RWPE2 (cell line): ENCODE results near the gene DTNBP1.
A peak's percentile ranks its signal among the peaks of the same experiment; 100 is the strongest.

ENCODE experiments used
- ATAC-seq: fragments of 200-7000 bp; cut with Tn5 transposase; 3 replicates; pipeline ENCODE4 v1.9.1; 2021; ENCODE audit warnings: low read depth
- DNase-seq: peaks from one replicate; pipeline ENCODE4 v3.0.0-alpha.2; 2020; ENCODE audit warnings: low spot score
- H3K27ac ChIP-seq: fragments of 450-650 bp; 2 replicates; pipeline ENCODE4 v1.5.1; 2017; ENCODE audit warnings: mild to moderate bottlenecking; ENCODE audit not compliant: poor library complexity, severe bottlenecking
- H3K27me3 ChIP-seq: fragments of 250-450 bp; sonication (Bioruptor Pico); 2 replicates; pipeline ENCODE4 v1.5.1; 2021; ENCODE audit warnings: mild to moderate bottlenecking, moderate library complexity; ENCODE audit not compliant: insufficient read depth, poor library complexity, severe bottlenecking
- H3K36me3 ChIP-seq: fragments of 250-450 bp; sonication (Bioruptor Pico); 2 replicates; pipeline ENCODE4 v1.5.1; 2020; ENCODE audit warnings: low read depth, mild to moderate bottlenecking, moderate library complexity
- H3K4me1 ChIP-seq: fragments of 250-450 bp; sonication (Bioruptor Pico); 2 replicates; pipeline ENCODE4 v1.5.1; 2021; ENCODE audit warnings: mild to moderate bottlenecking, moderate library complexity; ENCODE audit not compliant: insufficient read depth, poor library complexity, severe bottlenecking
- H3K4me3 ChIP-seq: fragments of 250-450 bp; sonication (Bioruptor Pico); 2 replicates; pipeline ENCODE4 v1.5.1; 2021; ENCODE audit warnings: mild to moderate bottlenecking, moderate library complexity; ENCODE audit not compliant: severe bottlenecking
- H3K9me3 ChIP-seq: fragments of 250-450 bp; sonication (Bioruptor Pico); 2 replicates; pipeline ENCODE4 v1.5.1; 2021; ENCODE audit warnings: mild to moderate bottlenecking, moderate library complexity; ENCODE audit not compliant: severe bottlenecking
- TF ChIP-seq, protein P1 (sequence below): fragments of 450-650 bp; IDR thresholded peaks from one replicate; pipeline ENCODE4 v1.5.1; 2017; ENCODE audit warnings: mild to moderate bottlenecking, moderate library complexity; ENCODE audit not compliant: poor library complexity, severe bottlenecking

Gene DTNBP1

DNA sequence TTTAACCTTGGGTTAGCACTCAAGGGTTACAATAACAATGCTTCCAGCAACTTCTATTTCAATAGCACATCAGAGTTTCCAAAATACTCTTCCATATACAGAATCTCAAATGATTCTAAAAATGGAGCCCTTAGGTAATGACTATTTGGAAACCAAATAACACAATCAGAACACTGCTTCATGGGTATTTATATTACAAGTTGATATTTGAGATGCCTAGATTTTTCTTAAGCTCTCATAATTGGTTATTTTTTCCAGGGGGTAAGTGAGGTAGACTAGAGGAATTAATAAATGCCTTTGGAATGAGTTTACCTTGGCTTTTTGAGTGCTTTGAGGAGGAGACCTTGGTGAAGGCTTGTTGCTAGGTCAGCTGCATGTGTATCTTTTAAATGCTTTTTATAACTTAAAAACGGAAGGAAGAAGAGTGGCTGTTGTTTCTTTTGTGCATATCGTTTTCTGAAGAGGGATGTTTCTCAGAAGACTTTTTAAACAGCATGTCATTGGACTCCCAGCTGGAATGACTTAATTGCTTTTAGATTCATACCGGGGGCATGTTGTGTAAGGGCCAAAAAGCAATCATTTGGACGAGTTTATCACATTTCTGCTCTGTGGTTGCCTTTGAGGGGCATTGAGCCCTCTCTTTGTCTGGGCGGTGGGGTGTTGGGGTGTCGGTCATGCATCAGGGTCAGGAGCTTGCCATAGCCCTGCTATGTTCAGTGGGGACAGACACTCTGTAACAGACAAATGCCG, 186.0 kb downstream of the DTNBP1 start:
- H3K4me3 ChIP-seq: no peak overlapping the region
- TF ChIP-seq, protein P1, sequence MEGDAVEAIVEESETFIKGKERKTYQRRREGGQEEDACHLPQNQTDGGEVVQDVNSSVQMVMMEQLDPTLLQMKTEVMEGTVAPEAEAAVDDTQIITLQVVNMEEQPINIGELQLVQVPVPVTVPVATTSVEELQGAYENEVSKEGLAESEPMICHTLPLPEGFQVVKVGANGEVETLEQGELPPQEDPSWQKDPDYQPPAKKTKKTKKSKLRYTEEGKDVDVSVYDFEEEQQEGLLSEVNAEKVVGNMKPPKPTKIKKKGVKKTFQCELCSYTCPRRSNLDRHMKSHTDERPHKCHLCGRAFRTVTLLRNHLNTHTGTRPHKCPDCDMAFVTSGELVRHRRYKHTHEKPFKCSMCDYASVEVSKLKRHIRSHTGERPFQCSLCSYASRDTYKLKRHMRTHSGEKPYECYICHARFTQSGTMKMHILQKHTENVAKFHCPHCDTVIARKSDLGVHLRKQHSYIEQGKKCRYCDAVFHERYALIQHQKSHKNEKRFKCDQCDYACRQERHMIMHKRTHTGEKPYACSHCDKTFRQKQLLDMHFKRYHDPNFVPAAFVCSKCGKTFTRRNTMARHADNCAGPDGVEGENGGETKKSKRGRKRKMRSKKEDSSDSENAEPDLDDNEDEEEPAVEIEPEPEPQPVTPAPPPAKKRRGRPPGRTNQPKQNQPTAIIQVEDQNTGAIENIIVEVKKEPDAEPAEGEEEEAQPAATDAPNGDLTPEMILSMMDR: no peak
- H3K9me3 ChIP-seq: no peaks in the 10 kb centered on the region
- no peaks in the 10 kb centered on the region for H3K27me3 ChIP-seq
- ATAC-seq (no peak), DNase-seq (no peak)
- H3K36me3 ChIP-seq: peaks cover 7% of the 10 kb centered on the region
- peaks cover 30% of the 10 kb centered on the region for H3K4me1 ChIP-seq
- peak overlapping the region; percentile 2 for H3K27ac ChIP-seq

DNA sequence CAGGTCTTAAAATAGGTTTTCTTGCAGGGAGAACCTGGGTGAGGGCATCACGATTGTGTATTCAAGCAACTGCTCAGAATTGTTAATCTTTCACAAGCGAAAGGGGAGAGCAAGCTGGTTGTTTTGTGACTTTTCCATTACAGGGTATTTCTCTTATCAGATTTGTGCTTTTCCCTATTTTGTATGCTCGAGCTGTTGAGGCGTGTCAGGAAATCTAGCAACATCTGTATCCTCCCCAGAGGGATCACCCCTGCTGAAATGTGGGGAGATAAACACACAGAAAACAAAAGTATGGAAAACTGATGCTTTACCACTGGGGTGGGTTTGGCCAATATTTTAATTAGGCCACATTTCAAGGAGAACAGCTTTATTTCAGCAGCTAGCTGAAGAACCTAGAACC, 187.0 kb downstream of the DTNBP1 start:
- Histone ChIP-seq H3K36me3 (peaks cover 7% of the 10 kb centered on the region), H3K4me1 (peaks cover 30% of the 10 kb centered on the region), H3K4me3 (no peak overlapping the region), H3K27me3 (no peaks in the 10 kb centered on the region), H3K9me3 (no peaks in the 10 kb centered on the region), H3K27ac (no peak overlapping the region)
- DNase-seq (no peak), ATAC-seq (no peak)
- TF ChIP-seq, protein P1: no peak

DNA sequence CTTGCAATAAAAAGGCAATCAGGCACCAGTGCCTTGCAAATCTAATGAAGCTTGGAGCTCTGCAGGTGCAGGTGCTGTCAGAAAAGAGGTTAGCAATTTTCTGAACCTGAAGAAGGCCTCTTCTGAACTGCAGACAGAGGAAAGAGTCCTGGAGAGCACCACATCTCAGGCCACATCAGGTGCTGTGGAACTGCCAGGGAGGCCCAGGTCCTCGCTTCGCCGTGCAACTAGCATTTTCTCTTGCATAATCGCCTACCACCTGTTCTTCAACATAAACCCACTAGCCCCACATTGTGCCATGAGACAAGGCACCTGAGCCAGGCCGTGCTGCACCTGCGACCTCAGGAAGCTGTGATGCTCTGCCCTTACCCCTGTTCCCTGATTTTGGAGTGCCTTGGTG, 187.6 kb downstream of the DTNBP1 start:
- DNase-seq: no peak
- peaks cover 11% of the 10 kb centered on the region for H3K36me3 ChIP-seq
- H3K27me3 ChIP-seq: no peaks in the 10 kb centered on the region
- H3K4me3 ChIP-seq: no peak overlapping the region
- H3K9me3 ChIP-seq: no peaks in the 10 kb centered on the region
- H3K27ac ChIP-seq: no peak overlapping the region
- ATAC-seq: no peak
- TF ChIP-seq, protein P1: no peak
- peaks cover 29% of the 10 kb centered on the region for H3K4me1 ChIP-seq

DNA sequence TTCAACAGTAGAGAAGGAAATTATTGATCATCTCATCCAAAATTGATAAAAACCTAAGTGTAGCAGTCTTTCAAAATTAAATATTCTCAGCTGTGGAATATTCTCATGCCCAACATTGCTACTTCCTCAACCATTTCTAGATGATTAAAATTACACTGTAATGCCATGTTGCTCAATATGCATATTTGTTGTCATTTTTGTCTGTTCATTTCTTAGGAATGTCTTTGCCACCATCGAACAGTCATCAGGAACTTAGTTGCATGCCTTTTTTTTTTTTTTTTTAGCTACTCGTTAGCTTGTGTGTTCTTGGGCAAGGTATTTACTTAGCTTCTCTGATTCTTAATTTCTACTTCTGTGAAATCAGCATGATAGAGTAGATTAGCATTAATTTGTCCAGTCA, 188.6 kb downstream of the DTNBP1 start:
- Histone ChIP-seq H3K36me3 (peaks cover 11% of the 10 kb centered on the region), H3K9me3 (no peaks in the 10 kb centered on the region), H3K27ac (peak overlapping the region; percentile 76)

More for the DNA sequence above, 188.6 kb downstream of the DTNBP1 start:
- DNase-seq (no peak), ATAC-seq (peak; percentile 45)
- Histone ChIP-seq H3K4me1 (peaks cover 21% of the 10 kb centered on the region), H3K27me3 (no peaks in the 10 kb centered on the region), H3K4me3 (no peak overlapping the region)
- TF ChIP-seq, protein P1: no peak
